Measurements from ENCODE around the gene EXOSC3. TPM values are rescaled to one million over a fixed set of nuclear protein-coding genes. Genes with fewer than 3 reads are reported as not detected.
A peak's percentile ranks its signal among the peaks of the same experiment; 100 is the strongest.

The EXOSC3 gene
- total and polyA plus RNA-seq, 2 of the 8 experiments (the other 6 are each of a cell fraction or from before 2014, with no cell fraction given): 46.7 to 73.4 TPM

- TF ChIP-seq HDAC2 (IDR thresholded peaks at IDR 0.05; ENCODE audit: borderline replicate concordance in 1 of 2, low read depth in 2 of 2, low read length in 2 of 2): peak; percentile 45 to 93; a peak in 1 of 4 replicates
- TF ChIP-seq GTF2F1 (IDR thresholded peaks at IDR 0.05; ENCODE audit: borderline replicate concordance, low read depth, low read length): no peak; the same call in none of the 2 replicates
- TF ChIP-seq NANOG (IDR thresholded peaks at IDR 0.05; ENCODE audit: insufficient read depth, low read depth, low read length, poor library complexity, severe bottlenecking): no peak
- no peak for TF ChIP-seq ATF2 (IDR thresholded peaks at IDR 0.05; ENCODE audit: low read length)
- TF ChIP-seq SP2 (IDR thresholded peaks at IDR 0.05; ENCODE audit: low read length): no peak
- TF ChIP-seq KDM1A (IDR thresholded peaks at IDR 0.05; ENCODE audit: borderline replicate concordance, low read length): no peak
- TF ChIP-seq FOSL1 (IDR thresholded peaks at IDR 0.05; ENCODE audit: insufficient read depth, low read depth, low read length): no peak
- TF ChIP-seq CHD1 (IDR thresholded peaks at IDR 0.05; ENCODE audit: low read depth, low read length): no peak
- peak; percentile 77; the same call in 1 of the 2 replicates for TF ChIP-seq TBP (IDR thresholded peaks at IDR 0.05; ENCODE audit: low read depth, low read length)
- no peak for TF ChIP-seq RNF2 (IDR thresholded peaks at IDR 0.05; ENCODE audit: borderline replicate concordance, low read depth, low read length, missing control alignments, poor library complexity, severe bottlenecking)
- TF ChIP-seq CBX5 (IDR thresholded peaks at IDR 0.05; ENCODE audit: low read depth, low read length): no peak
- no peak for TF ChIP-seq SIRT6 (IDR thresholded peaks at IDR 0.05; ENCODE audit: low read length)
- no peak for TF ChIP-seq CEBPB (IDR thresholded peaks at IDR 0.05; ENCODE audit: low read depth, low read length)
- TF ChIP-seq CHD2 (IDR thresholded peaks at IDR 0.05; ENCODE audit: low read length): peak; percentile 59
- TF ChIP-seq RFX5 (IDR thresholded peaks at IDR 0.05; ENCODE audit: borderline replicate concordance, low read depth, low read length): no peak
- TF ChIP-seq SUZ12 (IDR thresholded peaks at IDR 0.05; ENCODE audit: low read length): no peak
- no peak for TF ChIP-seq CBX8 (IDR thresholded peaks at IDR 0.05; ENCODE audit: borderline replicate concordance, low read depth, low read length)
- TF ChIP-seq BACH1 (IDR thresholded peaks at IDR 0.05; ENCODE audit: low read length): 0 out of 2 replicates have a peak, but pooled peaks have one; percentile 3
- TF ChIP-seq NRF1 (IDR thresholded peaks at IDR 0.05; ENCODE audit: low read depth, low read length): no peak
- TF ChIP-seq YY1 (IDR thresholded peaks at IDR 0.05; ENCODE audit: low read depth, low read length): peak; percentile 92
- TF ChIP-seq ZNF274 (IDR thresholded peaks at IDR 0.05; ENCODE audit: borderline replicate concordance, extremely low read depth, low read length): no peak
- no peak for TF ChIP-seq BRCA1 (IDR thresholded peaks at IDR 0.05; ENCODE audit: low read depth, low read length)
Measured at GRCh38 chr9:37784616-37785483, at the start of gene EXOSC3 (continued).
